GM12878 (cell line): ENCODE data around the gene PANK1. TPM values are rescaled to one million over a fixed set of nuclear protein-coding genes. Genes with fewer than 3 reads are reported as not detected.

ENCODE experiments used
- ATAC-seq: fragments of 200-7000 bp; cut with Tn5 transposase; 3 replicates; pipeline ENCODE4 v1.9.1; 2020; ENCODE audit warnings: mild to moderate bottlenecking, moderate library complexity
- BruUV-seq: library from RNA; stranded (reverse); fragments of 400-500 nt; replicated peaks from 2 replicates; lab custom pipeline; 2021; lab: Mats Ljungman, UMichigan
- CTCF ChIA-PET: fragments of 300-600 bp; sonication (Branson Sonifier 250); formaldehyde crosslinking; extraction: SDS; loops from one replicate; lab custom pipeline; 2021; ENCODE audit warnings: inconsistent platforms; lab: Yijun Ruan, JAX
- POLR2A ChIA-PET: fragments of 350-600 bp; formaldehyde crosslinking; extraction: SDS; loops from one replicate; lab custom pipeline; 2021; ENCODE audit warnings: inconsistent platforms; lab: Charles Lee
- RAD21 ChIA-PET: fragments of 300-600 bp; sonication (Branson Sonifier 250); formaldehyde crosslinking; loops from one replicate; lab custom pipeline; 2023; ENCODE audit warnings: antibody characterized with exemption; ENCODE audit not compliant: unreplicated experiment; lab: Charles Lee
- SMC1A ChIA-PET: fragments of 300-600 bp; sonication (Branson Sonifier 250); formaldehyde crosslinking; loops from one replicate; lab custom pipeline; 2023; ENCODE audit not compliant: unreplicated experiment, uncharacterized antibody; lab: Charles Lee
- DNase-seq: peaks from one replicate; pipeline ENCODE4 v3.0.0-alpha.2; 2011; ENCODE audit warnings: low read depth, low spot score
- FAIRE-seq: peaks from 3 replicates; lab custom pipeline; 2011; peaks lifted over from hg19 to GRCh38; lab: Jason Lieb, UNC
- H2AFZ ChIP-seq: 2 replicates; pipeline ENCODE4 v1.6.0; 2011; ENCODE audit warnings: low read depth, low read length, control low read depth; ENCODE audit not compliant: control insufficient read depth
- H3K27ac ChIP-seq: 2 replicates; pipeline ENCODE4 v1.5.1; 2011; ENCODE audit warnings: control low read depth; ENCODE audit not compliant: control insufficient read depth, insufficient read depth
- H3K27me3 ChIP-seq, 2 experiments: replicated peaks in 1 of 2; 2 replicates each; pipeline versions ENCODE4 v1.6.0 to v1.6.1; 2011; ENCODE audit warnings: low read length in 1 of 2; ENCODE audit not compliant: control insufficient read depth in 2 of 2, insufficient read depth in 2 of 2
- H3K36me3 ChIP-seq, 2 experiments: 2 replicates each; pipeline ENCODE4 v1.5.1; 2011; ENCODE audit warnings: low read length in 1 of 2; ENCODE audit not compliant: control insufficient read depth in 2 of 2, insufficient read depth in 2 of 2
- H3K4me1 ChIP-seq: 2 replicates; pipeline ENCODE4 v1.6.1; 2011; ENCODE audit warnings: mild to moderate bottlenecking, low read length, moderate library complexity, mixed read lengths; ENCODE audit not compliant: control insufficient read depth, insufficient read depth
- H3K4me2 ChIP-seq: 2 replicates; pipeline ENCODE4 v1.6.0; 2011; ENCODE audit warnings: control low read depth; ENCODE audit not compliant: control insufficient read depth, insufficient read depth
- H3K4me3 ChIP-seq: fragments of 200-600 bp; sonication (generic); 2 replicates; pipeline ENCODE4 v1.5.1; 2016
- H3K79me2 ChIP-seq: 2 replicates; pipeline ENCODE4 v1.6.0; 2011; ENCODE audit warnings: low read length; ENCODE audit not compliant: control insufficient read depth, insufficient read depth
- H3K9ac ChIP-seq: 2 replicates; pipeline ENCODE4 v1.8.0; 2011; ENCODE audit warnings: low read length, control low read depth, mixed read lengths; ENCODE audit not compliant: control insufficient read depth, insufficient read depth
- H3K9me3 ChIP-seq: replicated peaks from 3 replicates; pipeline ENCODE4 v1.5.1; 2011; ENCODE audit warnings: mild to moderate bottlenecking, low read length; ENCODE audit not compliant: control insufficient read depth, insufficient read depth
- H4K20me1 ChIP-seq: 2 replicates; pipeline ENCODE4 v1.6.0; 2011; ENCODE audit not compliant: control insufficient read depth, insufficient read depth
- BHLHE40 ChIP-seq, 2 experiments: fragments of 450-650 bp in 1 of 2; IDR thresholded peaks; 2 replicates each; pipeline ENCODE4 v1.6.1; 2011 to 2017; ENCODE audit warnings: low read depth in 2 of 2, borderline replicate concordance in 1 of 2, improper control_type of control experiment in 1 of 2, low read length in 1 of 2, mild to moderate bottlenecking in 1 of 2
- CBX5 ChIP-seq: sonication (generic); IDR thresholded peaks from 2 replicates; pipeline ENCODE4 v1.6.1; 2016; ENCODE audit warnings: low read depth, moderate library complexity, mild to moderate bottlenecking, inconsistent platforms
- CREB1 ChIP-seq: IDR thresholded peaks from 2 replicates; pipeline ENCODE4 v1.6.1; 2012; ENCODE audit warnings: low read depth, mild to moderate bottlenecking, inconsistent platforms
- GABPA ChIP-seq: IDR thresholded peaks from 2 replicates; pipeline ENCODE4 v1.6.1; 2014; ENCODE audit warnings: antibody characterized with exemption, low read depth, mild to moderate bottlenecking, inconsistent platforms
- HDAC2 ChIP-seq: fragments of 200-600 bp; sonication (generic); IDR thresholded peaks from 2 replicates; pipeline ENCODE4 v1.6.1; 2017
- IRF3 ChIP-seq: fragments of 450-650 bp; IDR thresholded peaks from 2 replicates; pipeline ENCODE4 v1.6.1; 2014; ENCODE audit warnings: mild to moderate bottlenecking
- KAT2A ChIP-seq: conservative IDR thresholded peaks from 2 replicates; pipeline ENCODE4 v1.6.1; 2011; ENCODE audit warnings: low read depth, low read length; ENCODE audit not compliant: control insufficient read depth
- KDM1A ChIP-seq: fragments of 200-600 bp; sonication (generic); IDR thresholded peaks from 2 replicates; pipeline ENCODE4 v1.6.1; 2016; ENCODE audit warnings: borderline replicate concordance
- NFYB ChIP-seq: IDR thresholded peaks from 2 replicates; pipeline ENCODE4 v1.6.1; 2011; ENCODE audit warnings: low read depth, mild to moderate bottlenecking, low read length, improper control_type of control experiment, moderate library complexity; ENCODE audit not compliant: insufficient read depth
- POLR2AphosphoS5 ChIP-seq: IDR thresholded peaks from 2 replicates; pipeline ENCODE4 v1.6.1; 2011; ENCODE audit warnings: mild to moderate bottlenecking, low read length, inconsistent platforms
- RUNX3 ChIP-seq: IDR thresholded peaks from 2 replicates; pipeline ENCODE4 v1.6.1; 2012; ENCODE audit warnings: low read length, inconsistent platforms
- SMARCA5 ChIP-seq: fragments of 450-650 bp; IDR thresholded peaks from 2 replicates; pipeline ENCODE4 v1.6.1; 2017; ENCODE audit warnings: mild to moderate bottlenecking
- SRF ChIP-seq, 2 experiments: IDR thresholded peaks; 2 replicates each; pipeline ENCODE4 v1.6.1; 2011; ENCODE audit warnings: low read depth in 2 of 2, low read length in 2 of 2, mild to moderate bottlenecking in 1 of 2, moderate library complexity in 1 of 2
- TCF7 ChIP-seq: IDR thresholded peaks from 2 replicates; pipeline ENCODE4 v1.6.1; 2014; ENCODE audit warnings: antibody characterized with exemption, borderline replicate concordance
- ZNF592 ChIP-seq: fragments of 450-650 bp; IDR thresholded peaks from 2 replicates; pipeline ENCODE4 v1.6.1; 2017; ENCODE audit warnings: mild to moderate bottlenecking, moderate library complexity
- WGBS: methylation state at CpG from one replicate; pipeline ENCODE4 v1.1.6; 2016; ENCODE audit warnings: low lambda C conversion rate; ENCODE audit not compliant: insufficient replicate concordance, insufficient coverage; ENCODE audit errors: missing lambda C conversion rate; 5-methylcytosine and 5-hydroxymethylcytosine counted together
- in situ Hi-C: fragments of 300-500 bp; cut with MboI; formaldehyde crosslinking; loops from 9 replicates; pipeline ENCODE4 v1.14.3; 2018; ENCODE audit warnings: mixed read lengths
- intact Hi-C: fragments of 100-400 bp; cut with micrococcal nuclease; formaldehyde crosslinking; loops from one replicate; pipeline ENCODE4 v1.14.2; 2022; ENCODE audit not compliant: unreplicated experiment
- polyA plus RNA-seq, 11 experiments: library from polyadenylated mRNA; depleted of rRNA in 4 of 11; unstranded in 6 of 11; stranded (reverse) in 5 of 11; fragments of >200 nt; fragmentation: Nextera tagmentation in 4 of 11; fragmentation: Illumina TruSeq in 1 of 11; extraction: Ambion mirVana in 4 of 11; extraction: Trizol in 1 of 11; gene quantifications; 1 replicate in 1 of 11; 2 replicates in 10 of 11; pipeline versions ENCODE4 v1.2.1 to v1.2.3, GENCODE V29; 2011 to 2016; ENCODE audit warnings: inconsistent platforms in 2 of 11, missing spikeins in 2 of 11, low read depth in 1 of 11
- total RNA-seq, 4 experiments: library from RNA; depleted of rRNA in 3 of 4; stranded (reverse); fragments of >200 nt in 3 of 4; fragmentation: Illumina TruSeq in 1 of 4; extraction: Trizol in 1 of 4; gene quantifications; 2 replicates each; pipeline versions ENCODE4 v1.2.1 to v1.2.3, GENCODE V29; 2013 to 2021

The PANK1 gene
- total and polyA plus RNA-seq, 10 of the 15 experiments (the other 5 are each of a cell fraction or from before 2014, with no cell fraction given) = 1.9 to 10.6 (median 5.8) TPM

GRCh38 chr10:89648074-89648473 is 3.0 kb upstream of the PANK1 start:
- CTCF ChIA-PET = interaction anchor here (0.7 kb wide), 1 partner anchor 56 kb away, joined by 3 read pairs; no protein-coding TSS in a partner anchor
- POLR2A ChIA-PET = interaction anchor here (1.5 kb wide), 1 partner anchor 11 kb away, joined by 8 read pairs; no protein-coding TSS in a partner anchor
- H3K27me3 ChIP-seq = no peaks in the 10 kb centered on the region
- WGBS = 59% methylated on average over 3 of the region's 3 CpGs
- in situ Hi-C loops = no loop called here
- no peak for ATAC-seq
- peaks cover 19% of the 10 kb centered on the region for H3K4me1 ChIP-seq
- no peak overlapping the region for H3K4me3 ChIP-seq
- H3K4me2 ChIP-seq = no peak overlapping the region
- H3K79me2 ChIP-seq = peaks cover 2% of the 10 kb centered on the region
- SMC1A ChIA-PET = interaction anchor here (1.2 to 2.1 kb wide), 4 partner anchors 11 to 53 kb away, joined by 3 to 6 read pairs (median 5); partner anchors contain the start of gene KIF20B
- no peaks in the 10 kb centered on the region for H3K36me3 ChIP-seq
- TF ChIP-seq RUNX3 (no peak), CREB1 (no peak), GABPA (no peak), SRF (IDR thresholded peaks at IDR 0.05; ENCODE audit: low read depth in 2 of 2, low read length in 2 of 2) (no peak), BHLHE40 (IDR thresholded peaks at IDR 0.05; ENCODE audit: borderline replicate concordance in 1 of 2, low read depth in 2 of 2, low read length in 1 of 2) (no peak), HDAC2 (no peak), CBX5 (no peak), KAT2A (no peak), SMARCA5 (no peak), KDM1A (no peak), POLR2AphosphoS5 (no peak), NFYB (no peak), ZNF592 (no peak), TCF7 (no peak), IRF3 (no peak)
- BruUV-seq = no TSS peak
- no peak overlapping the region for H3K9ac ChIP-seq
- H3K27ac ChIP-seq = no peak overlapping the region
- no peak for DNase-seq
- H2AFZ ChIP-seq = no peak overlapping the region
- no peak for FAIRE-seq
- no peaks in the 10 kb centered on the region for H3K9me3 ChIP-seq
- no peaks in the 10 kb centered on the region for H4K20me1 ChIP-seq
- RAD21 ChIA-PET = interaction anchor here (1.3 to 1.5 kb wide), 2 partner anchors 38 to 53 kb away, joined by 3 read pairs; no protein-coding TSS in a partner anchor
- intact Hi-C loops = no loop called here
